Breast epithelium (tissue), 4 donors: ENCODE data around the gene GAREM2. TPM values are rescaled to one million over a fixed set of nuclear protein-coding genes. Genes with fewer than 3 reads are reported as not detected.
A peak's percentile ranks its signal among the peaks of the same experiment; 100 is the strongest.

Experiments used
- DNase-seq, 2 donors: peaks; one replicate each; pipeline ENCODE4 v3.0.0-alpha.2; 2019; ENCODE audit warnings: low spot score in 2 of 2
- H3K27ac ChIP-seq, 2 donors: fragments of 200-600 bp; sonication (generic) in 1 of 2; one replicate each; pipeline ENCODE4 v1.5.1; 2016 to 2019; ENCODE audit warnings: mild to moderate bottlenecking in 1 of 2
- H3K27me3 ChIP-seq, 2 donors: fragments of 200-600 bp; sonication (generic) in 1 of 2; one replicate each; pipeline versions ENCODE4 v1.5.1 to v1.6.0; 2017 to 2019; ENCODE audit warnings: control low read depth in 1 of 2, mild to moderate bottlenecking in 1 of 2
- H3K36me3 ChIP-seq: fragments of 200-600 bp; one replicate; pipeline ENCODE4 v1.5.1; 2019
- H3K4me1 ChIP-seq, 2 donors: fragments of 200-600 bp; sonication (generic); one replicate each; pipeline ENCODE4 v1.5.1; 2016 to 2019; ENCODE audit warnings: control low read depth in 1 of 2
- H3K4me3 ChIP-seq, 3 donors: fragments of 200-600 bp; sonication (generic); 1 replicate in 2 of 3; 2 replicates in 1 of 3; pipeline ENCODE4 v1.5.1; 2016 to 2019; ENCODE audit warnings: mild to moderate bottlenecking in 3 of 3, moderate library complexity in 2 of 3
- H3K9me3 ChIP-seq, 2 donors: fragments of 200-600 bp; sonication (generic) in 1 of 2; one replicate each; pipeline ENCODE4 v1.5.1; 2016 to 2019; ENCODE audit warnings: control low read depth in 1 of 2
- POLR2A ChIP-seq: fragments of 450-650 bp; IDR thresholded peaks from one replicate; pipeline ENCODE4 v1.6.1; 2016; ENCODE audit warnings: antibody characterized with exemption, mild to moderate bottlenecking, moderate library complexity
- POLR2AphosphoS5 ChIP-seq, 3 donors: sonication (generic); formaldehyde crosslinking; IDR thresholded peaks; one replicate each; pipeline ENCODE4 v1.6.1; 2017; ENCODE audit warnings: antibody characterized with exemption in 3 of 3
- intact Hi-C: fragments of 100-400 bp; cut with DNase I; formaldehyde crosslinking; loops from one replicate; pipeline ENCODE4 v1.15.1; 2023; ENCODE audit warnings: low total_unique reads
- total RNA-seq, 3 donors: library from RNA; depleted of rRNA; stranded (reverse); fragments of >200 nt; gene quantifications; one replicate each; pipeline ENCODE4 v1.1.0, GENCODE V29; 2016
- TF ChIP-seq, protein P1 (sequence below), 3 donors: fragments of 450-650 bp; IDR thresholded peaks; one replicate each; pipeline ENCODE4 v1.5.1; 2016 to 2017; ENCODE audit warnings: antibody characterized with exemption in 3 of 3, mild to moderate bottlenecking in 3 of 3, moderate library complexity in 3 of 3

GAREM2 gene
- total RNA-seq, 3 donors from 2014 or later: 1.2 to 2.0 (median 1.4) TPM

- Histone ChIP-seq H3K27ac (no peak overlapping the region), H3K4me3 (peak overlapping the region in 1 of 3 donors; percentile 48), H3K4me1 (peaks cover 0 to 3% of the 10 kb centered on the region in 2 donors), H3K27me3 (no peaks in the 10 kb centered on the region), H3K9me3 (no peaks in the 10 kb centered on the region), H3K36me3 (no peaks in the 10 kb centered on the region)
- no peak for DNase-seq
- intact Hi-C loops: loop anchor here (10.0 kb wide), 1 partner anchor 150 kb away; no protein-coding TSS in a partner anchor
- TF ChIP-seq, protein P1, sequence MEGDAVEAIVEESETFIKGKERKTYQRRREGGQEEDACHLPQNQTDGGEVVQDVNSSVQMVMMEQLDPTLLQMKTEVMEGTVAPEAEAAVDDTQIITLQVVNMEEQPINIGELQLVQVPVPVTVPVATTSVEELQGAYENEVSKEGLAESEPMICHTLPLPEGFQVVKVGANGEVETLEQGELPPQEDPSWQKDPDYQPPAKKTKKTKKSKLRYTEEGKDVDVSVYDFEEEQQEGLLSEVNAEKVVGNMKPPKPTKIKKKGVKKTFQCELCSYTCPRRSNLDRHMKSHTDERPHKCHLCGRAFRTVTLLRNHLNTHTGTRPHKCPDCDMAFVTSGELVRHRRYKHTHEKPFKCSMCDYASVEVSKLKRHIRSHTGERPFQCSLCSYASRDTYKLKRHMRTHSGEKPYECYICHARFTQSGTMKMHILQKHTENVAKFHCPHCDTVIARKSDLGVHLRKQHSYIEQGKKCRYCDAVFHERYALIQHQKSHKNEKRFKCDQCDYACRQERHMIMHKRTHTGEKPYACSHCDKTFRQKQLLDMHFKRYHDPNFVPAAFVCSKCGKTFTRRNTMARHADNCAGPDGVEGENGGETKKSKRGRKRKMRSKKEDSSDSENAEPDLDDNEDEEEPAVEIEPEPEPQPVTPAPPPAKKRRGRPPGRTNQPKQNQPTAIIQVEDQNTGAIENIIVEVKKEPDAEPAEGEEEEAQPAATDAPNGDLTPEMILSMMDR (IDR thresholded peaks at IDR 0.05): peak; percentile 76 to 84 (median 81)
- TF ChIP-seq POLR2AphosphoS5 (IDR thresholded peaks at IDR 0.05): no peak
These were observed 27.8 kb upstream of the GAREM2 start for GRCh38 chr2:26144953-26145680.

DNA sequence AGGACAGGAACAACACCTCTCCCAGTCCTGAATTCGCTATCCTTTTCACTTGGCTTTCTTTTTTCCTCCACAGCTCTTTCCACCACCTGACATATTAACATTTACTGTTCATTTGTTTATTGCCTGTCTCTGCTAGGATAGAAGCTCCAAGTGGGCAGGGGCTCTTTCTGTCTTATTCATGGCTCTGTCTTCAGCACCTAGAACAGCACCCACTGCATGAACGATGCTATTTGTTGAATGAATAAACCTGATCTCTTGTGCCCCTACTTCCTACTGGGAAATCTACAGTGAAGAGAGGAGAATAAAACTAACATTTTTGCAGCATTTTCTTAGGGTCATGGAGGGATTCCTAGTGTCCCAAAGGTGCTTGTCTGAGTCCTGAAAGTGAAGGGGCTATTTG lies 24.4 kb upstream of the GAREM2 start:
- Histone ChIP-seq H3K9me3 (no peaks in the 10 kb centered on the region), H3K27me3 (no peaks in the 10 kb centered on the region), H3K4me1 (peaks cover 0 to 3% of the 10 kb centered on the region in 2 donors), H3K36me3 (no peaks in the 10 kb centered on the region), H3K27ac (no peak overlapping the region), H3K4me3 (no peak overlapping the region)
- TF ChIP-seq POLR2AphosphoS5 (IDR thresholded peaks at IDR 0.05) (no peak), POLR2A (no peak)
- TF ChIP-seq, protein P1 (IDR thresholded peaks at IDR 0.05): no peak
- intact Hi-C loops: loop anchor here (10.0 kb wide), 1 partner anchor 154 kb away; no protein-coding TSS in a partner anchor
- DNase-seq: no peak

GRCh38 chr2:26150243-26150642 lies 22.6 kb upstream of the GAREM2 start:
- DNase-seq: no peak
- no peaks in the 10 kb centered on the region for H3K4me1 ChIP-seq
- H3K9me3 ChIP-seq: no peaks in the 10 kb centered on the region
- TF ChIP-seq POLR2AphosphoS5 (IDR thresholded peaks at IDR 0.05) (no peak), POLR2A (no peak)
- TF ChIP-seq, protein P1 (IDR thresholded peaks at IDR 0.05): no peak
- H3K27me3 ChIP-seq: no peaks in the 10 kb centered on the region
- H3K27ac ChIP-seq: no peak overlapping the region
- H3K36me3 ChIP-seq: no peaks in the 10 kb centered on the region
- intact Hi-C loops: no loop called here
- no peak overlapping the region for H3K4me3 ChIP-seq

GRCh38 chr2:26157580-26157979 lies 15.3 kb upstream of the GAREM2 start:
- Histone ChIP-seq H3K27me3 (no peaks in the 10 kb centered on the region), H3K36me3 (no peaks in the 10 kb centered on the region), H3K9me3 (no peaks in the 10 kb centered on the region), H3K27ac (no peak overlapping the region), H3K4me1 (no peaks in the 10 kb centered on the region), H3K4me3 (no peak overlapping the region)
- TF ChIP-seq, protein P1 (IDR thresholded peaks at IDR 0.05): no peak
- TF ChIP-seq POLR2A: no peak
- TF ChIP-seq POLR2AphosphoS5 (IDR thresholded peaks at IDR 0.05): no peak
- intact Hi-C loops: no loop called here
- DNase-seq: no peak

GRCh38 chr2:26161926-26162325 lies 11.0 kb upstream of the GAREM2 start:
- TF ChIP-seq, protein P1 (IDR thresholded peaks at IDR 0.05): no peak
- no peak for TF ChIP-seq POLR2AphosphoS5 (IDR thresholded peaks at IDR 0.05)
- no peak for TF ChIP-seq POLR2A
- Histone ChIP-seq H3K9me3 (no peaks in the 10 kb centered on the region), H3K36me3 (no peaks in the 10 kb centered on the region), H3K27ac (no peak overlapping the region), H3K27me3 (no peaks in the 10 kb centered on the region), H3K4me1 (no peaks in the 10 kb centered on the region), H3K4me3 (no peak overlapping the region)
- no peak for DNase-seq
- intact Hi-C loops: no loop called here
